Thyroid gland (tissue), 4 donors: Measurements from ENCODE around the gene EPHA1.

Experiments
- POLR2A ChIP-seq, 2 donors: fragments of 450-650 bp; IDR thresholded peaks; one replicate each; pipeline ENCODE4 v1.6.1; 2017; ENCODE audit warnings: antibody characterized with exemption in 2 of 2, mild to moderate bottlenecking in 2 of 2, moderate library complexity in 1 of 2
- TF ChIP-seq, protein P1 (sequence below), 6 experiments: fragments of 200-600 bp in 3 of 6; fragments of 450-650 bp in 3 of 6; sonication (generic) in 3 of 6; IDR thresholded peaks; one replicate each; pipeline ENCODE4 v1.5.1; 2016 to 2019; ENCODE audit warnings: antibody characterized with exemption in 6 of 6, mild to moderate bottlenecking in 2 of 6, inconsistent platforms in 1 of 6, moderate library complexity in 1 of 6

DNA sequence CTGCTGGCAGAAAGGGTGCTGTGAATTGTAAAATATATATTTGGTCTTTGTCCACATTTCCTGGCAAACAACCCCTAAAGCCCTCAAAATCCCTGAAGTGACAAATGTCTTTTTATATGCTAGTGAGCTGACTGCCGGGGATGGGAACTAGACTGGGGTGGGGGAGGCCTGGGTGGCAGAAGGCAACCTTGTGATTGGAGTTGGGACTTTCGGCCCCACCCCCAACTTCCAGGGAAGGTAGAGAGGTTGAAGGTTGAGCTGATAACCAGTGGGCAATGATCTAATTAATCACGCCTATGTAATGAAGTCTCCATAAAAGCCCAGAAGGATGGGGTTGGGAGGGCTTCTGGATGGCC lies 2.7 kb downstream of the EPHA1 start:
- TF ChIP-seq, protein P1, sequence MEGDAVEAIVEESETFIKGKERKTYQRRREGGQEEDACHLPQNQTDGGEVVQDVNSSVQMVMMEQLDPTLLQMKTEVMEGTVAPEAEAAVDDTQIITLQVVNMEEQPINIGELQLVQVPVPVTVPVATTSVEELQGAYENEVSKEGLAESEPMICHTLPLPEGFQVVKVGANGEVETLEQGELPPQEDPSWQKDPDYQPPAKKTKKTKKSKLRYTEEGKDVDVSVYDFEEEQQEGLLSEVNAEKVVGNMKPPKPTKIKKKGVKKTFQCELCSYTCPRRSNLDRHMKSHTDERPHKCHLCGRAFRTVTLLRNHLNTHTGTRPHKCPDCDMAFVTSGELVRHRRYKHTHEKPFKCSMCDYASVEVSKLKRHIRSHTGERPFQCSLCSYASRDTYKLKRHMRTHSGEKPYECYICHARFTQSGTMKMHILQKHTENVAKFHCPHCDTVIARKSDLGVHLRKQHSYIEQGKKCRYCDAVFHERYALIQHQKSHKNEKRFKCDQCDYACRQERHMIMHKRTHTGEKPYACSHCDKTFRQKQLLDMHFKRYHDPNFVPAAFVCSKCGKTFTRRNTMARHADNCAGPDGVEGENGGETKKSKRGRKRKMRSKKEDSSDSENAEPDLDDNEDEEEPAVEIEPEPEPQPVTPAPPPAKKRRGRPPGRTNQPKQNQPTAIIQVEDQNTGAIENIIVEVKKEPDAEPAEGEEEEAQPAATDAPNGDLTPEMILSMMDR (IDR thresholded peaks at IDR 0.05) = no peak
- TF ChIP-seq POLR2A (IDR thresholded peaks at IDR 0.05) = no peak
